HepG2 (cell line): ENCODE measurements around the gene RPUSD3.

ENCODE experiments used
- GABPA ChIP-seq, 2 experiments: IDR thresholded peaks; 2 replicates each; pipeline ENCODE4 v1.6.1; 2011 to 2016; ENCODE audit warnings: low read depth in 2 of 2, low read length in 1 of 2, missing biosample characterization in 1 of 2, missing genetic modification characterization in 1 of 2
- POLR2A ChIP-seq, 2 experiments: IDR thresholded peaks; 2 replicates each; pipeline ENCODE4 v1.6.1; 2011; ENCODE audit warnings: low read depth in 2 of 2, low read length in 2 of 2, mild to moderate bottlenecking in 1 of 2, moderate library complexity in 1 of 2; ENCODE audit not compliant: insufficient read depth in 1 of 2
- SP1 ChIP-seq, 2 experiments: fragments of 450-650 bp in 1 of 2; sonication (generic) in 1 of 2; formaldehyde crosslinking in 1 of 2; IDR thresholded peaks; 2 replicates each; pipeline versions ENCODE4 v1.4.0 to v1.6.1; 2016 to 2020; ENCODE audit warnings: missing genetic modification reagents in 1 of 2
- TF ChIP-seq, protein P1 (sequence below): sonication (generic); formaldehyde crosslinking; IDR thresholded peaks from 2 replicates; pipeline ENCODE4 v1.4.0; 2020; ENCODE audit warnings: mild to moderate bottlenecking, missing genetic modification reagents
- TF ChIP-seq, protein P2 (sequence below): sonication (generic); formaldehyde crosslinking; IDR thresholded peaks from 2 replicates; pipeline ENCODE4 v1.4.0; 2020; ENCODE audit warnings: low read depth, mild to moderate bottlenecking, missing genetic modification reagents

DNA sequence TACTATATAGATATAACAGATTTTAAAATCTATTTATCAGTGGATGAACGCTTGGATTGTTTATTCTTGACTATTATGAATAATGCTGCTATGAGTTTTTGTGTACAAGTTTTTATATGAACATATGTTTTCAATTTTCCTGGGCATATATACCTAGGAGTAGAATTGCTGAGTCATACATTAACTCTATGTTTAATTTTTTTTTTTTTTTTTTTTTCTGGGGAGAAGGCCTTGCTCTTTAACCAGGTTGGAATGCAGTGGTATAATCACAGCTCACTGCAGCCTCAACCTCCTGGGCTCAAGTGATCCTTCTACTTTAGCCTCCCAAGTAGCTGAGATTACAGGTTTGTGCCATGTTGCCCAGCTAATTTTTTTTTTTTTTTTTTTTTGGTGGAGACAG lies 27.2 kb upstream of the RPUSD3 start:
- TF ChIP-seq GABPA (IDR thresholded peaks at IDR 0.05; ENCODE audit: low read depth, low read length) = no peak
- no peak for TF ChIP-seq GABPA (CRISPR knock-in tag; IDR thresholded peaks at IDR 0.05; ENCODE audit: low read depth)
- no peak for TF ChIP-seq POLR2A (IDR thresholded peaks at IDR 0.05; ENCODE audit: insufficient read depth in 1 of 2, low read depth in 2 of 2, low read length in 2 of 2)
- no peak for TF ChIP-seq SP1 (IDR thresholded peaks at IDR 0.05)
- no peak for TF ChIP-seq SP1 (CRISPR knock-in tag; IDR thresholded peaks at IDR 0.05)
- TF ChIP-seq, protein P1, sequence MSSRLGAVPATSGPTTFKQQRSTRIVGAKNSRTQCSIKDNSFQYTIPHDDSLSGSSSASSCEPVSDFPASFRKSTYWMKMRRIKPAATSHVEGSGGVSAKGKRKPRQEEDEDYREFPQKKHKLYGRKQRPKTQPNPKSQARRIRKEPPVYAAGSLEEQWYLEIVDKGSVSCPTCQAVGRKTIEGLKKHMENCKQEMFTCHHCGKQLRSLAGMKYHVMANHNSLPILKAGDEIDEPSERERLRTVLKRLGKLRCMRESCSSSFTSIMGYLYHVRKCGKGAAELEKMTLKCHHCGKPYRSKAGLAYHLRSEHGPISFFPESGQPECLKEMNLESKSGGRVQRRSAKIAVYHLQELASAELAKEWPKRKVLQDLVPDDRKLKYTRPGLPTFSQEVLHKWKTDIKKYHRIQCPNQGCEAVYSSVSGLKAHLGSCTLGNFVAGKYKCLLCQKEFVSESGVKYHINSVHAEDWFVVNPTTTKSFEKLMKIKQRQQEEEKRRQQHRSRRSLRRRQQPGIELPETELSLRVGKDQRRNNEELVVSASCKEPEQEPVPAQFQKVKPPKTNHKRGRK (CRISPR knock-in tag) = no peak
- TF ChIP-seq, protein P2, sequence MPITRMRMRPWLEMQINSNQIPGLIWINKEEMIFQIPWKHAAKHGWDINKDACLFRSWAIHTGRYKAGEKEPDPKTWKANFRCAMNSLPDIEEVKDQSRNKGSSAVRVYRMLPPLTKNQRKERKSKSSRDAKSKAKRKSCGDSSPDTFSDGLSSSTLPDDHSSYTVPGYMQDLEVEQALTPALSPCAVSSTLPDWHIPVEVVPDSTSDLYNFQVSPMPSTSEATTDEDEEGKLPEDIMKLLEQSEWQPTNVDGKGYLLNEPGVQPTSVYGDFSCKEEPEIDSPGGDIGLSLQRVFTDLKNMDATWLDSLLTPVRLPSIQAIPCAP = no peak
